SHP77 (cell line): ENCODE data around the gene PLCL1.
A peak's percentile ranks its signal among the peaks of the same experiment; 100 is the strongest.

Source experiments
- DNase-seq, 2 experiments: peaks; one replicate each; lab custom pipeline; 2025; lab: John Stamatoyannopoulos, UW

PLCL1 gene

DNA sequence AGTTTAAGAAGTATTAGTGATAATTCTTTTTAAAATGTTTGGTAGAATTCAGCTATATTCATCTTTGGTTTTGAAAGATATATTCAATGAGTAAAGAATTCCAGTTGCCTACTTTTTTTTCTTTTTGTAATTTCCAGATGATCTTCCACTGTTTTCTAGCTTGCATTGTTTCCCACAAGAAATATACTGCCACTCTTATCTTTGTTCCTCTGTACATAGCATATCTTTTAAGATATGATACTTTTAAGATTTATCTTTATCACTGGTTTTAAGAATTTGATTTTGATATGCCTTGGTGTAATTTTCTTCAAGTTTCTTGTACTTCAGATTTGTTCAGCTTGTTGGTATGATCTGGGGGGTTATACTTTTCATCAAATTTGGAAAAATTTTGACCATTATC, 374.4 kb downstream of the PLCL1 start:
- DNase-seq: no peak

DNA sequence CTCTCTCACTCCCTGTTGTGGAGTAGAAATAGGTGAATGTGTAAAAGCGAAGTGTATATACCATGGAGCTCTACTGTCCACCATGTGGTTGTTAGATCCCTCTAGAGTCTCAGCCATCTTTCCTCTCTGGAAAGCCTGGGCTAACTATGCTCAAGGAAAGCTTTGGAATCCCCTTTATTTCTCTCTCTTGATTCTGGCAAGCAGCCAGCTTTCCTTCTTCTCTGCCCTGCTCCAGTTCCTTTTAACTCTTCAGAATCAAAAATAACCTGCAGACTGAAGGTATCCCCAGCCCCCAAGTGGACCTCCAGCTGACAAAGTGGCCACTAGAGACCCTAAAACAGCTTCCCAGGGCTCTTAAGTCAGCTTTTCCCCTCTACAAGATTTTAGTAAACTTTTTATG, 381.9 kb downstream of the PLCL1 start:
- no peak for DNase-seq

DNA sequence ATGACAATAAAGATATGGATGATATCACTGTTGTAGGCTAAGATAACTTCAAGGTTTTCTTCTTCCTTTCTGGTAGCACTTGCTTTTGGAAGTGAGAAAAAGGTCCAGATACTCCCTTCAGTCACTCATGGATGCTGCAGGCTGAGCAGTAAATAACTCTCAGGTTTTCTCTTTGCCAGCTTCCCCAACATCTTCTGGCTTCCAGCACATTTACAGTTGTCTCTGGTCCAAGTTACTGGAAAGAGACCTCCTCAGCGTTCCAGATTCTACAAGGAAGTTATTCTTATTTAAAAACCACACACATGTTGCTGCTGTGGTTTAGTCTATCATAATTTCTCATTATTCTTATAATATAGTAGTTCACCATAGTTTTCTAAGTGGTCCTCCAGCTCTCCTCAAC, 383.4 kb downstream of the PLCL1 start:
- no peak for DNase-seq

DNA sequence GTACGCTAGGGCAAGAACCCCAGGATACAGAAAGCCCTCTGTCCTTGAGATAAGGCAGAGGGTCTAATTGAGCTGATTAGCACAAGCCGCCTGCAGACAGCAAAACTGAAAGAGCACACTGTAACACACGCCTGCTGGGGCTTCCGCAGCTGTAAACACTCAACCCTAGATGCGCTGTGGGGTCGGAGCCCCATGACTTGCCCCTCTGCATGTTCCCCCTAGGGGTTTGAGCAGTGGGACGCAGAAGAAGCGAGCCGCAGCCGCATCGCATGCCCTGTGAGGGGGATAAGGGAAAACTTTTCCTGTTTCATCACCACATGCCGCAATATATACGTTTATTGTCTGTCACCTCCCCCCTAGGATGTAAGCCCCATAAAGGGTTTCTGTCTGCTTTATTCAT, 384.6 kb downstream of the PLCL1 start:
- DNase-seq: no peak

DNA sequence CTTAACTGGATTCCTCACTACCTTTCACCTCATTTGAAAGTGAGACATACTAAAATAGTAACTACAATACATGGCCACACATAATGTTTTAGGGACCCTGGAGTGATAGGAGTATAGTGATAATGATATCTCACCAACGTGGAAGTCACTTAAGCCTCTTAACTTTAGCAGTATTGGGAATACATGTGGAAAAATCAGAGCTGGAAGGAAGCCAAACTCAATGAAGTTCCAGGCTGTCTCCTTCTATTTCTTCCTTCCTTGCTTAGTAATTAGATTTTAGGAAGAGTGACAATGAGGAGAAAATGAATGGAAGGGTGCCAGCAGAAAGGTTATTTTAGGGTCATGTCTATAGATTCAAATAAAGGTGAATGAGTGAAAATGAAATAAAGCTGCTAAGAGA, 387.3 kb downstream of the PLCL1 start:
- DNase-seq: no peak

DNA sequence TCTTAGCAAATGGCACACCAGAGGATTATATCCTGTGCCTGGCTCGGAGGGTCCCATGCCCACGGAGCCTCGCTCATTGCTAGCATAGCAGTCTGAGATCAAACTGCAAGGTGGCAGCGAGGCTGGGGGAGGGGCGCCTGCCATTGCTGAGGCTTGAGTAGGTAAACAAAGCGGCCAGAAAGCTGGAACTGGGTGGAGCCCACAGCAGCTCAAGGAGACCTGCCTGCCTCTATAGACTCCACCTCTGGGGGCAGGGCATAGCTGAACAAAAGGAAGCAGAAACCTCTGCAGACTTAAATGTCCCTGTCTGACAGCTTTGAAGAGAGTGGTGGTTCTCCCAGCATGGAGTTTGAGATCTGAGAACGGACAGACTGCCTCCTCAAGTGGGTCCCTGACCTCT, 392.2 kb downstream of the PLCL1 start:
- DNase-seq: peak in 1 of 2 experiments; percentile 10
